GM18519 (cell line): ENCODE data around the gene SPIB.

Experiments used
- ATAC-seq: cut with Tn5 transposase; IDR thresholded peaks from one replicate; pipeline ENCODE4 v1.9.1; 2021; ENCODE audit warnings: mild to moderate bottlenecking, moderate library complexity; ENCODE audit not compliant: unreplicated experiment, low FRiP score

The SPIB gene

DNA sequence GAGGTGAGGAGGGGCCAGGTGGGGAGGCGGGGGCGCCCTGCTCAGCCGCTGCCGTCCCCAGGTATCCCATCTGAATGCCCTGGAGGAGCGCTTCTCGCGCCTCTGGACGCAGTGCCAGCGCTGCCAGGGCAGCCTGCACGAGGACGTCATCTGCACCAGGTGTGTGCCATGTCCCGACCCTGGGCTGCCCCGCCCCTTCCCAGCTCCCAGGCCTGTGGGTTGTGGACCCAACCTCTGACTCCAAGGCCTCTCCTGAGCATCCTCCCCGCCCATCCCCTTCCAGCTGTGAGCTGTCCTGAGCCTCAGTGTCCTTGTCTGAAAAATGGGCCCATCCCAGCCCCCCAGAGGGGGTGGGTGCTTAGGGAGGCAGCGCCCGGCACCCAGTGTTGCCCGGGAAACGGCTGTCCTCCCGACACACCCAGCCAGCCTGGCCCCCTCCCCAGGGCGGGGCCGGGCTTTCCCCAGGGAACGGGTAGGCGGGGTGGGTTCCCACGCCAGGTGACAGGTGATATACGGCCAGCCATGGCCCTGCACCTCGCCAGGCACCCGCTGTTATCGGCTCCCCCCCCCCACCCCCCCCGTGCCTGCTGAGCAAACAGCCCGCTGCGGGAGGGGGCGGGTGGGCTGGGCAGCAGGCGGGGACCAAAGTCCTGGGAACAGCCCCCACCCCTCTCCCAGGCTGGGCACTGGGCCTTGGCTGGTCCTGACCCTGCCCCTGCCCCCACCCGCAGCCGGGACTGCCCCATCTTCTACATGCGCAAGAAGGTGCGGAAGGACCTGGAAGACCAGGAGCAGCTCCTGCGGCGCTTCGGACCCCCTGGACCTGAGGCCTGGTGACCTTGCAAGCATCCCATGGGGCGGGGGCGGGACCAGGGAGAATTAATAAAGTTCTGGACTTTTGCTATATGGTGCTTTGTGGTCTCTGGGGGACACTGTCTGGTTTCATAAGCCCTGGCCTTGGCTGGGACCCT is 1.3 kb upstream of the SPIB start:
- ATAC-seq = no peak

DNA sequence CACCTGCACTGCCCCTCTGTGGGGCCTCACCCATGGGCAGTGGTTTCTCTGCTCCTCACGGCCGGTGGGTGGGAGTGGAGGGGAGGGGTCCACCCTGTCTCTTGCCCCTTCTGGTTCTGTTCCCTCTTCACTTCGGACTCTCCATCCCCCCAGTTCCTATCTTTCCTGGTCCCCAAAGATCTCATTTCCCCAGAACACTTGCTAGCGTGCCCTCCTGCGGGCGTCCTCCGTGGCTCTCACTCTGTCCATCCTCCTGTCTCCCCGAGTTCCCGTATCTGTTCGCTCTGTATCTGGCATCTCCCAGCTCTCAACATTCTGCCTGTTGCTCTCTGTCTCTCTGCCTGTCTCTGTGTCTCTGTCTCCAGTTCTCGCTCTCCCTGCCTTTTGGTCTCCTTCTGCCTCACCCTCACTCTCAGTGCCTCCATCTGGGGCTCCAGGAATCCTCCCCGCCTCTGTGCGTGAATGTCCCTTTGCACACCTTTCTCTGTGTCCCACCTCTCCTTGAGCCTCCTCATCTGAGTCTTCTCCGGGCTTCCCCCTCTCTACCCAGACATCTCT is 363 bp downstream of the SPIB start:
- no peak for ATAC-seq

DNA sequence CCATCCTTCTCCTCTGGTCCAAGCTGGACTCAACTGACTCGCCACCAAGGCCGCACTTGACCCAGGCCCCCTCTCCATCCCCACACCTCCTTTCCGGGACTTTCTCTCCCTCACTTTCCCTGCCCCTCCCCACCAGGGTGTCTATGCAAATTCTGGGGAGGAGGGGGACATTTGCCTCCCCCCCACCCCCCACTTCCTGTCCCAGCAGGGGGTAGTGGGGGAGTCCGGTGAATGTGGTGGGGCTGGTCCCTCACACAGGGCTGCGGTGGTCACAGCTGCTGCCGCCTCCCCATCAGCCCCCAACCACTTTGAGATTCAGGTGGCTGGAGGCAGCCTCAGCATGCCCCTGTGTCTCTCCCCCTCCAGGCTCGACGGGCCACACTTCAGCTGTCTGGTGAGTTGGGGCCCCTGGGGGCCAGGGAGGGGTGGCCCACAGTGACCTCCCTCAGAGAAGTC is 870 bp downstream of the SPIB start:
- no peak for ATAC-seq

DNA sequence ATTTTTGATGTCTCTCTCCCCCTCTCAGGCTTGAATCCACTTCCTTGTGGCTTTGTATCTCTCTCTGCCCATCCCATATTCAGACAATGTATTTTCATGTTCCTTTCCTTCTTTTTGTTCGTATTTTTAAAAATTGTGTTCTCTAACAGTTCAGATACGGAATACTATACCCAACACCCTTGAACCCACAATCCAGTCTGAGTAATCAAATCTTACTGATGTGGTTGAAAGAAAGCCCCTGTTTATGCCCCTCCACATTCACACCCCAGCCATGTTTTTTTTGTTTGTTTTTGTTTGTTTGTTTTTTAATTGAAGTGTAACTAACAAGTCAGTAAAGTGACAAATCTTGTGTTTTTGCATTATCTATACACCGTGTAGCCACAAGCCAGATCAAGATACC is 1.4 kb downstream of the SPIB start:
- ATAC-seq = no peak

DNA sequence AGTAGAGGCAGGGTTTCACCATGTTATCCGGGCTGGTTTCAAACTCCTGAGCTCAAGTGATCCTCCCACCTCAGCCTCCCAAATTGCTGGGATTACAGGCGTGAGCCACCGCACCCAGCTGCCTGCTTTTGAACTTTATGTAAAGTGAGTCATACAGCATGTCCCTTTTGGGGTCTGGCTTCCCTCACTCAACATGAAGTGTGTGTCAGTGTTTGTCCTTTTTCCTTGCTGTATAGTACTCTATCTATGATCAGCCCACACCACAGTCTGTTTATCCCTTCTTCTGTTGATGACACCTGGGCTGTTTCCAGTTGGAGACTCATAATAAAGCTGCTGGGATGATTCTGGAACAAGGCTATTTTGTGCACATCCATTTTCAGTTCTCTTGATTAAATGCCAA is 2.1 kb downstream of the SPIB start:
- ATAC-seq = no peak

DNA sequence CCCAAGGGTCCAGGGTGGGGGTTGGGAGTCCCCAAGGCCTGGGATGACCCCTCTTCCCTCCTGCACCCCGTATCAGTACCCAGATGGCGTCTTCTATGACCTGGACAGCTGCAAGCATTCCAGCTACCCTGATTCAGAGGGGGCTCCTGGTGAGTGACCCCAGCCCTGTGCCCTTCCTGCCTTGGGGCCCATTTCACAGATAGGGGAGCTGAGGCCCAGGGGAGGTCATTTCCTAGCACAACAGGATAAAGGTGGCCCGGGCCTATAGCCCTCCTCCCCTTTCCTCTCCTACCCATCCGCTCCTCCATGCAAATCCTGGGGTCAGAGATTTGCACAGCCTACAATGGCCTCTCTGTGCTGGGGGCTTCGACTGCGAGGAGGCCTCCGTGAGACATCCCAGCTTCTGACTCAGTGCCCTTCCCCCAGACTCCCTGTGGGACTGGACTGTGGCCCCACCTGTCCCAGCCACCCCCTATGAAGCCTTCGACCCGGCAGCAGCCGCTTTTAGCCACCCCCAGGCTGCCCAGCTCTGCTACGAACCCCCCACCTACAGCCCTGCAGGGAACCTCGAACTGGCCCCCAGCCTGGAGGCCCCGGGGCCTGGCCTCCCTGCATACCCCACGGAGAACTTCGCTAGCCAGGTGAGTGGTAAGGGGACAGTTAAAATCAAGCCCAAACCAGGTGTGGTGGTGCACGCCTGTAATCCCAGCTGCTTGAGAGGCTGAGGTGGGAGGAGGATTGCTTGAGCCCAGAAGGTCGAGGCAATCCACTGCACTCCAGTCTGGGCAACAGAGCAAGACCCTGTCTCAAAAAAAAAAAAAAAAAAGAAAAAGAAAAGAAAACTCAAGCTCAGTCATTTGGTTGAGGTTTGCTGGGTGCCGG is 3.9 kb downstream of the SPIB start:
- ATAC-seq = no peak

DNA sequence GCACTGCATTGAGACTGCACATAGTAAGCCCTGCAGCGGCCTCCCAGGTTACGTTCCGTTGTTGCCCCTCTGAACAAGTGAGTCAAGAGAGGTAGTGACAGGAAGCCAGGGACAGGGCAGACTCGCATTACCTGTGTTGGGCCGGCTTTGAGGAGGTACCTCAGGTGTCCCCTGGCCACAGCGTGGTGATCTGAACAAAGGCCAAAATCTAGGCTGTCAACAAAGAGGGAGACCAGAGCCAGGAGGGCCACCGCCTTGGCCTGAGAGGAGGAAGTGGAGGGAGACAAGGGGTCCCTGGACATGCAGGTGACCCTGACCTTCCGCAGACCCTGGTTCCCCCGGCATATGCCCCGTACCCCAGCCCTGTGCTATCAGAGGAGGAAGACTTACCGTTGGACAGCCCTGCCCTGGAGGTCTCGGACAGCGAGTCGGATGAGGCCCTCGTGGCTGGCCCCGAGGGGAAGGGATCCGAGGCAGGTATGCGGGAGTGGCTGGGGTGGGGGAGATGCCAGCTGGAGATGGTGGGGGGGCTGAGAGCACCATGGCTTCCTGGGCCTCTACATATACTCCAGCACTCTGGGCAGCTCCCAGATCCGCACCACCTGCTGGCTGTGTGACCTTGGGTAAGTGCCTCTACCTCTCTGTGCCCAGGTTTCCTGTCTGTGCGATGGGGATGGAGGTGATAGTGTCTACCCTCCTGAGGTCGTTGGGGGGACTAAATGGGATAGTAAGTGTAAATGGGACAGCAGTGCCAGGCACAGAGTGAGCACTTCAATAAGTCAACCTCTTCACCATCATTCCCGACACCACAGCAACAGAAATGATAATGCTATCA is 4.8 kb downstream of the SPIB start:
- ATAC-seq = no peak

DNA sequence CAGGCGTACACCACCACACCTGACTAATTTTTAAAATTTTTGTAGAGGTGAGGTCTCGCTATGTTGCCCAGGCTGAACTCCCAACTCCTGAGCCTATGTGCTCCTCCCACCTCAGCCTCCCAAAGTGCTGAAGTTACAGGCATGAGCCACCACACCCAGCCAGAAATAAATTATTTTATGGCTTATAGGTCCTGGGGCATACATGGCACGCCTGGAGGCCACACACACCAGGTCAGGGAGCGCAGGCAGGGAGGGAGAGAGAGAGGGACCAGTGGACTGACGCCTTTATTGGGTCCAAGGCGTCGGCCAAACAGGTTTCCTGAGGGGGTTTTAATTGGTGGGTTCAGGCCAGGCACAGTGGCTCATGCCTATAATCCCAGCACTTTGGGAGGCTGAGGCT is 6.8 kb downstream of the SPIB start:
- ATAC-seq = no peak

DNA sequence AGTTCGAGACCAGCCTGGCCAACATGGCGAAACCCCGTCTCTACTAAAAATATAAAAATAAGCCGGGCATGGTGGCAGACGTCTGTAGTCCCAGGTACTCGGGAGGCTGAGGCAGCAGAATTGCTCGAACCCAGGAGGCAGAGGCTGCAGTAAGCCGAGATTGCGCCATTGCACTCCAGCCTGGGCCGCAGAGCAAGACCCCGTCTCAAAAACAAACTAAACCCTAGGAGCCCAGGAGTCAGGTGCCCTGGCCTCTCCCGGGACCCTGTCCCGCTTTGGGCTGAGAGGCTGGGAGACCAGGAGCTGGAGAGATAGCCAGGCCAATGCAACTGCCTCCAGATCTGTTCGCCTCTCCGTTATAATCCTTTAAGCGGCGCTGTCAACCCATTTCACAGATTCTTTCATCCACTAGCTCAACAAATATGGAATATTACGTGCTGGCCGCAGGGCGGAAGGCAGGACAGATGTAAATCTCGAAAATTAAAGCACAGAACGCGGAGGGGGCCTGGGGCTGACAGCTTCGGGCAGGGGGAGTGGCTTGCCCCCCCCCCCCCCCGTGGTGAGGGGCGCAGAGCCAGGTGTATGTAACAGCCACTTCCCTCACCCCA is 8.7 kb downstream of the SPIB start:
- no peak for ATAC-seq

DNA sequence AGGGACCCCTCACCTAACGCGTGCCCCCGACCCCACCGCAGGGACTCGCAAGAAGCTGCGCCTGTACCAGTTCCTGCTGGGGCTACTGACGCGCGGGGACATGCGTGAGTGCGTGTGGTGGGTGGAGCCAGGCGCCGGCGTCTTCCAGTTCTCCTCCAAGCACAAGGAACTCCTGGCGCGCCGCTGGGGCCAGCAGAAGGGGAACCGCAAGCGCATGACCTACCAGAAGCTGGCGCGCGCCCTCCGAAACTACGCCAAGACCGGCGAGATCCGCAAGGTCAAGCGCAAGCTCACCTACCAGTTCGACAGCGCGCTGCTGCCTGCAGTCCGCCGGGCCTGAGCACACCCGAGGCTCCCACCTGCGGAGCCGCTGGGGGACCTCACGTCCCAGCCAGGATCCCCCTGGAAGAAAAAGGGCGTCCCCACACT is 9.3 kb downstream of the SPIB start:
- no peak for ATAC-seq

DNA sequence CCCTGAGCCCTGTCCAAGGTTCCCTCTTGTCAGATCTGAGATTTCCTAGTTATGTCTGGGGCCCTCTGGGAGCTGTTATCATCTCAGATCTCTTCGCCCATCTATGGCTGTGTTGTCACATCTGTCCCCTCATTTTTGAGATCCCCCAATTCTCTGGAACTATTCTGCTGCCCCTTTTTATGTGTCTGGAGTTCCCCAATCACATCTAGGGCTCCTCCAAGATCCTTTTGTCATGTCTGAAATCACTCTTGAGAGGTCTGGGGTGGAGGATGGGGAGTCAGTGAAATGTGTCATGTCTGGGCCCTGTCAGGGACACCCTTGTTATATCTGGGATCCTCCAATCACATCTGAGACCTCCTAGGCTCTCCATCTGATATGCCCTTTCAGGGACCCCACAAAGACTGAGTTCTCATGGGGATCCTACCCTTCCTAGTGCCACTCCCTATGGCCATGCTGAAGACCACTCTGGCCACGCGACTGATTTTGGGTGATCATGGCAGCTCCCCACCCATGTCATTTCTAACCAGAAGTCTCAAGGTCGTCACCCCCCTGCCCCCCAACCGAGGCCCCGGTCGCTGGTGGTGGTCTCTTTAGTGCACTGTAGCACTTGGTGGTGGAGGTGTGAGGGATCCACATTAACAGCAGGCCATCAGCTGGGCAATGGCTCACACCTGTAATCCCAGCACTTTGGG is 10.2 kb downstream of the SPIB start:
- no peak for ATAC-seq

DNA sequence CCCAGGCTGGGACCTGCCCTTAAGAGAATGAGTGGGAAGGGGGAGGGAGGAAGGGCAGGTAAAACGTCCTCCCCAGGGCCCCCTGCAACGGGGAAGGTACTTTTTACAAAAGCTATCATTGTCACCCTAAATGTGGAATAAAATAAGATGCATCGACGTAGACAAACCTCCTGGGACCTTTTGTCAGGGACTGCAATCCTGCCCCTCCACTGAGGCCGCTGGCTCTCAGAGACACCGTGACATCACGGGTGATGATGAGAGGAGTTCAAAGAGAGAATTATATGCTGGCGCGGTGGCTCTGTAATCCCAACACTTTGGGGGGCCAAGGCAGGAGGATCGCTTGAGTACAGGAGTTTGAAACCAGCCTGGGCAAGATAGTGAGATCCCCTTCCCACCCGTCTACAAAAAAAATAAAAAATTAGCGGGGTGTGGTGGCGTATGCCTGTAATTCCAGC is 12.2 kb downstream of the SPIB start:
- ATAC-seq = no peak

DNA sequence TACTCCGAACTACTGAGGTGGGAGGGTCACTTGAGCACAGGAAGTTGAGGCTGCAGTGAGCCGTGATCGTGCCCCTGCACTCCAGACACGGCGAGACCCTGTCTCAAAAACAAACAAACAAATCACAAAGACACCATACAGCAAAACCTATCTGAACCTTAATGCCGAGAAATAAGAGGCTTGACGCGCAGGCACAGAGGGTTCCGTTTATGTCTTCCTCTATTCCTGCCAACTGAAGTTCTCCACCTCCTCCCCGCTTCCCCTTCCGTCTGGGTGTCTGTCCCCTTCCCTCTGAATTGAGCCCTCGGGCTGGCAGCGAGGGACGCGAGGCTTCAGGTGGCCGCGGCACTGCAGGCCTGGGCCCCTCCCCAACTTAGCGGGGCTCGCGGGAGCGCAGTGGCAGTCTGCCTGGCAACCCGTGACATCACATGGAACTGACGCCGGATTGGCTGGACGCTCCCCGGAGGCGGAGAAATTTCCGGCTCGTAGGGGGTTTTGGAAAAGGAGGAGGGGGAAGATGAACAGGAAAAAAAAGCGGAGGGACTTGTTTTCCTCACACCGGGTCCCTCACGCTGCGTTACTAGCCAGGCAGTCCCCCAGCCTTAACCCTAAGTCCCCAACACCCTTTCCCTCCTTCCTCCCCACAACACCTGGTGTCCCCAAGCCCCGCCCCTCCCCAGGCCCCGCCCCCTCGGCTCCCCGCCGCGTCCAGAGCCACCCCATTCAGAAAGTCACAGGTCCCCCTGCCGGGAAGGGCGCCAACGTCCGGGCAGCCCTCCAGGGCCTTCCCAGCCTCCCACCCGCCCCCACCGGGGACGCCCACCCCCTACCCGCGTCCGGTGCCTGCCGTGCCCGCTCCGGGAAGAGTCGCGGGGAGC is 12.8 kb downstream of the SPIB start:
- peak; percentile 51 for ATAC-seq

DNA sequence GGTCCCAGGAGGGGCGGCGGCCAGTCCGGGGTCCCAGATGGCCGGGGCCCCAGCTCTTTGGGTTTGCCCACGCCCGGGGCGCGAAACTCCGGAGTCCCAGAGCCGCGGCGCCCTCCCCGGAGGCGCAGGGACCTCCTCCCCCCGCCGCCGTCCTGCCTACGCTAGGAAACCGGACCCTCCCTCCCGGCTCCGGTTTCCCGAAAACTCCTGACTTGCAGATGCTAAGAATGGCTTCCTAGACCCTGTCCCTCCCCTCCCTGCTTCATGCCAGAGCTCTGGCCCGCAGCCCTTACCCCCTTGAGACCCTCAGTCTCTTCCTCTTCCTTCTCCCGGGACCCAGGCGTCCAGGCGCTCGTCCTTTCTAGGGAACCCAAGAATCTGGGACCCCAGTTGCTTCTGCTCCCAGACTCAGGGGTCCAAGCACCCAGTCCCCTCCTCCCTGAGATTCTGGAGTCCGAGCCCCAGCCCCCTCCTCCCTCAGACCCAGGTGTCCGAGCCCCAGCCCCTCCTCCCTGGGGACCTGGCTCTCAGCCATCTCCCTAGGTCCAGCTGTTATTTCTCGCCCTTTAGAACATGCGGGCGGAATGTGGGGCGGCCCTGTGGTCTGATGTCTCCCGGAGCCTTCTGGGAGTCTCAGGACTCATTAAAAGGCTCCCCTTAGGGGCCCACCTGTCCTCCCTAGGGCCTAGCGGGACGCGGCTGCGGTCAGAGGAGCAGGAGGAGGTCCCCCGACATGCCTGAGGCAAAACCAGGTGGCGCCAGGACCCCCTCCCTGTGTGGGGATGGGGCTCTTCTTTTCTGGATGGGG is 13.7 kb downstream of the SPIB start, which contains the start of gene MYBPC2:
TSS of gene MYBPC2 (plus strand) at position 672 of the 808 bp plus-strand sequence. CDS start at position 734, 62 bp downstream.
- ATAC-seq = no peak

DNA sequence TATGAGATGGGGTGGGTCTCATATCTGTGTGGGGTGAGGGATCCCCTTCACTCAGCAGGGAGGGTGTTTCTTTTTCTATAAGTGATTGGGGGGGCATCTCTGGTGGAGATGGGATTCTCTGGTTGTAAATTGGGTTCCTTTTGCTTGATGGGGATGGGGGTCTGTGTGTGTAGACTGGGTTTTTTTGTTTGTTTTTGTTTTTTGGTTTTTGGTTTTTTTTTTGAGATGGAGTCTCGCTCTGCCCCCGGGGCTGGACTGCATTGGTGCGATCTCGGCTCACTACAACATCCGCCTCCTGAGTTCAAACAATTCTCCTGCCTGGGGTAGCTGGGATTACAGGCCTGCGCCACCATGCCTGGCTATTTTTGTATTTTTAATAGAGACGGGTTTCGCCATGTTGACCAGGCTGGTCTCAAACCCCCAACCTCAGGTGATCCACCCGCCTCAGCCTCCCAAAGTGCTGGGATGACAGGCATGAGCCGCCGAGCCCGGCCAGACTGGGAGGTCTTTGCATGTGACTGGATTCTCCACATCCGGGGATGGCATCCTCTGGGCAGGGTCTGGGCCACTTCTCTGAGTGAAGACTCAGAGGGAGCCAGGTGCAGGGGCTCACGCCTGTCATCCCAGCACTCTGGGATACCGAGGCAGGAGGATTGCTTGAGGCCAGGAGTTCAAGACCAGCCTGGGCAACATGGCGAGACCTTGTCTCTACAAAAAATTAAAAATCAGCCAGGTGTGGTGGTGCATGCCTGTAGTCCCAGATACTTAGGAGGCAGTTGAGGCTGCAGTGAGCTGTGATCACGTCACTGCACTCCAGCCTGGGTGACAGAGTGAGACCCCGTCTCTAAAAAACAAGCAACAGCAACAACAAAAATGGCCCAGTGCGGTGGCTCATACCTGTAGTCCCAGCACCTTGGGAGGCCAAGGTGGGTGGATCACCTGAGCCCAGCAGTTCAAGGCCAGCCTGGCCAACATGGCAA is 14.8 kb downstream of the SPIB start:
- no peak for ATAC-seq

DNA sequence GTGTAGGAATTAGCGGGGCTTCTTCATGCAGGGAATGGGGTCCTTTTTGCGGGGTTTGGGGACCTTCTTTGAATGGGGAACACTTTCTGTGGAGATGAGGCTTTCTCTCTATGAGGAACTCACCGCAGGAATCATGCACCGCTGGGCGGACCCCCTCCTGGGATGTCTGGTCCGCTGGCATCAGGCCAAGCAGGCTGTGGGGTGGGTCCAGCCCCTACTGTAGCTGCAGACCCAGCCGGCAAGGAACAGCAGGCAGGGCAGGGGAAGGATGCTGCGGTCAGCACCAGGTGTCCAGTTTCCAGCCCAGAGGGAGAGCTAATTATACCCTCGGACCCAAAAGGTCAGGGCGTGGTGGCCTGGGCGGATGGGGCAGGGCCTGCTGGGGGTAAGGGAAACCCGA is 15.8 kb downstream of the SPIB start:
- ATAC-seq = no peak
